Dedifferentiated amniotic fluid mesenchymal stem cell (primary cell): ENCODE measurements around the gene GPRIN1.
A peak's percentile ranks its signal among the peaks of the same experiment; 100 is the strongest.

Experiments
- DNase-seq: peaks from one replicate; pipeline ENCODE4 v3.0.0-alpha.2; 2016; ENCODE audit errors: extremely low spot score

GPRIN1 gene

GRCh38 chr5:176609724-176610434 is at the start of gene GPRIN1:
TSS of gene GPRIN1 (minus strand) at chr5:176610156. CDS start at chr5:176599834, 10,322 bp downstream.
- no peak for DNase-seq

DNA sequence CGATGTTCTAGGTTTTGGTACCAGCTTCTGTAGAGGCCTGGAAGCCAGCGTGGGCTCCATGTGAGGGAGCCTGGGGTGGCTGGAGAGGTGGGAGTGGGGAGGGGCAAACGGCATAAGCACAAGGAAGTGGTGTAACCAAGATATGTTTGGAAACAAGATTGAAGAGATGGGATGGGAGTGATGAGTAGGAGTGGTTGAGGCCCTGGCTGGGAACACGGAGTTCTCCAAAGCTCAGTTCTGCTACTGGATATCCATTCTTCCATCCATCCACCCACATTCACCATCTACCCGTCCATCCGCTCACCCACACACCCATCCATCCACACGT is 49.5 kb upstream of the GPRIN1 start:
- no peak for DNase-seq

DNA sequence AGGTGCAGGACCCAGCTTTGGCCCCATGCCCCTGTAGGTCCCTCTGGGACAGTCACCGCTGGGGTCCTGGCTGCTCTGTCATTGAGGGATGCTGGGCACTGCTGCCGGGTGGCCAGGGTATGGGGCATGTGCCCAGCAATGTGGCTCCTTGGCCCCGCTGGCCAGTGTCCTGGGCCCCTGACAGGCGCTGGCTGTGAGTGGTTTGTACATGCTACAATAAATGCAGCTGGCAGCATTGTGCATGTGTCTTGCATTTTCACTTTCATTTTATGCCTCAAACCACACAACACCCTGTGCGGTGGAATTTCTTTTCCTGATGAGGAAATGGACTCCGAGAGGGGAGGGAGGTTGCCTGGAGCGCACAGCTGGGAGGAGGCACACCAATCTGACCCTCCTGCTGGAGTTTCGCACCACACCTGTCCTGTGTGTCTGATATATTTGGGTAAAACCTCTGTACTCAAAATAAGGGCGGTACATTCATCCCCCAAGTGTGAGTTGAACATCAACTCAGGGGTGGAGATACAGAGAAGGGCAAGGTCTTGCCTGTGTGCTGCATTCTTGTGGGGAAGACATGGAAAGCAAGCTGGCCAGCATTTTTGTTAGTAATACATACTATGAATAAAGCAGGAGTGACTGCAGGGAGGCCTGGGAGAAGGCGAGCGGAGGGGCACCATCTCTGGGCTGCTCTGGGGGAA is 49.0 kb upstream of the GPRIN1 start:
- DNase-seq: no peak

DNA sequence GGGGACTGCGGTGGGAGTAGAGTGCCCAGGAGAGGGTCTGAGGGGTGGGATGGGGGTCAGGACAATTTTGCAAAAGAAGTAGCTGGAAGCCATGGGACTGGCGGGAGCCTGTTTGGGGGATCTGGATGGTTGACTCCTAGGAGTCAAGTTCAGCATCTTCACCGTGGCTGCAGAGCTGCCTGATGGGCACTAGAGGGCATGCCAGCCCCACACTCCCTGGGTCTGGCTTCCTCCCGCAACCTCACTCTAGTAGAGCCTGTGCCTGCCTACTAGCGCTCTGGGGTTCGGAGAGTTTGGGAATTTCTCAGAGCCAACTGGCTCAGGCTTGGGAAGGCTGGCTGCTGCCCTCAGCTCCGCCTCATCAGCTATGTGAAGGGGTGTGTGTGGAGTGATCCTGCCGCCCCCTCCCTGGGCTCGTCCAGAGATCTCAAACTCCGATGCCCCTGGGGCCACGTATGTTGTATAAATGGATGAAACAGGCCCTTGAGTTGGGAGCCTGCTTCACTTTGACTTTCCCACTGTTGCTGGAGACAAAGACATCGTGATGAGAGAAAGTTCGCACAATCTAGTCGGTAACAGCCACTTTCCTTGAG is 48.1 kb upstream of the GPRIN1 start:
- peak; percentile 28 for DNase-seq

GRCh38 chr5:176656467-176656990 is 46.6 kb upstream of the GPRIN1 start:
- DNase-seq: no peak

GRCh38 chr5:176654856-176655255 is 44.9 kb upstream of the GPRIN1 start:
- no peak for DNase-seq

- DNase-seq: no peak
Measured at GRCh38 chr5:176653401-176654385, 43.7 kb upstream of the GPRIN1 start.

DNA sequence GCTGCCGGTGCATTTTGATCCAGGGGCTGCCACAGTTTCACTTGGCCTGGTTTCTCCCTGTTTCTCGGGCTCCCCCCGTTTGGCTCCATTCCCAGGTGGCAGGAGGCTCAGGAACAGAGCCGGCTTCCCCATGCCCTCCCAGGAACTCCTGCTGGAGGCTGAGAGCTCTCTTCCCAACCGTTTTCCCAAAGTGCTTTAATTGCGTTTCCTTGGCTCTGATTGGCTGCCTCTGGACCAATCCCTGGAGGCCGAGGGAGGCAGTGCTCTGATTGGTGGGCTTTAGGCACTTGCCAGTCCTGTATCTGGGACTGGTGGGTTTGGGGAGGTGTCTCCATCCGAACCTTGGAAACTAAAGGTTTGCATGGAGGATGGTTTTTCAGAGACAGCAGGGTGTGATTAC is 42.2 kb upstream of the GPRIN1 start:
- no peak for DNase-seq

GRCh38 chr5:176651472-176651980 is 41.6 kb upstream of the GPRIN1 start:
- no peak for DNase-seq

- no peak for DNase-seq
Measured at GRCh38 chr5:176650354-176650884, 40.5 kb upstream of the GPRIN1 start.

DNA sequence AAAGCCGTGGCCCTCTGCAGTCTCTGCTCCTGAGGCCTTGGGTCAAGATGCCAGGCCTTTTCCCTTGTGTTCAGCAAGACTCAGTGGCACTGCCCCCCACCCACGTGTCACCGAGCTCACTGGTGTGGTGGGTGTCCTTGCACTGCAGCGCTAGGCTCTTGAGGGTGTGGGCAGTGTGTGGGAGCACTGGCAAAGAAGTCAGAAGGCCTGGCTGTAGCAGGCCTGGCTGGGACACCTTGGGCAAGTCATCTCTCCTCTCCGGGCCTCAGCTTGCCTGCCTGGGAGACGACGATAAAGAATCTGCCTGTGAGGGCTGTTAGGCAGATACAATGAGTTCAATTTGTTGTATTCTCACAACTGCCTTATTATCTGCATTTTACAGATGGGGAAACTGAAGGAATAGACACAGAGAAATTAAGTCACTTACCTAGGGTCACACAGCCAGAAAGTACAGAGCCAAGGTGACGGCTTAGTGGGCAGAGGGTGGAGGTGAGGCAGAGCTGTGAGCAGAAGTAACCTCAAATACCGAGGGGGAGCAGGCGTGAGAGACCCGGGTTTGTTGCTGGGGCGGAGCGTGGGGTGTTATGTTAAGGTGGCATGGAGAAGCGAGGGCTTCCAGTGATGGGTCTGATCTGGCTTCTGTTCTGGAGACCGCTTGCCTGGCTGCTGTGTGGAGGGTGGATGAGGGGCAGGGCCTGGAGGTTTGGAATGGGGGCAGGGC is 38.7 kb upstream of the GPRIN1 start:
- DNase-seq: no peak

GRCh38 chr5:176647843-176648473 is 38.0 kb upstream of the GPRIN1 start:
- DNase-seq: no peak

GRCh38 chr5:176647030-176647842 is 37.3 kb upstream of the GPRIN1 start, which contains the start of gene TSPAN17:
TSS of gene TSPAN17 (plus strand) at chr5:176647484. CDS start at chr5:176647616, 132 bp downstream.
- peak; percentile 99 for DNase-seq

- no peak for DNase-seq
Measured at GRCh38 chr5:176646707-176647029, 36.7 kb upstream of the GPRIN1 start.

- DNase-seq: no peak
Measured at GRCh38 chr5:176646049-176646706, 36.2 kb upstream of the GPRIN1 start.

- no peak for DNase-seq
Measured at GRCh38 chr5:176644878-176645670, 35.1 kb upstream of the GPRIN1 start.

DNA sequence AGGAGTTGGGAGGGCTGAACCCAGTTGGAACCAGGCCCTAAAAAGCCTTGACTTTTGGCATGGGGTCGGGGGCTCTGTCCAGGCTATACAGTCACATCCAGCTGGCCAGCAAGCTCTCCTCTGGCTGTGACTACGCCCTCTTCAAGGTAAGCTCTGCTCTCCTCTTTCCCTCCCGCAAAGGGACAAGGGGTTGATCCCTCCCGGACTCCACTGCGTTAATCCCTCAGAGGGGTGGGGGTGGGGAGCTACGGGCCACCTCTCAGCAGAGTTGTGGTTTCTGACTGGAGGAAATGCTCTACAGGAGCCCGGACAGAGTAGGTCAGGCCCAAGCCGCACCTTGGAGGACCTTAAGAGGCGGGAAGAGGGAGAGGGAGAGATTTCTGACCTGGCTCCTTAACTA is 34.3 kb upstream of the GPRIN1 start:
- no peak for DNase-seq
